Spleen (tissue), 7 donors: ENCODE results near the gene TBCD.
A peak's percentile ranks its signal among the peaks of the same experiment; 100 is the strongest.

Experiments used
- POLR2AphosphoS5 ChIP-seq, 3 donors: sonication (generic); formaldehyde crosslinking; IDR thresholded peaks; one replicate each; pipeline ENCODE4 v1.5.1; 2017; ENCODE audit warnings: antibody characterized with exemption in 3 of 3
- TF ChIP-seq, protein P1 (sequence below), 11 experiments: fragments of 200-600 bp in 7 of 11; fragments of 450-650 bp in 4 of 11; sonication (generic) in 4 of 11; IDR thresholded peaks in 8 of 11; conservative IDR thresholded peaks in 3 of 11; 1 replicate in 7 of 11; 2 replicates in 4 of 11; pipeline versions ENCODE4 v1.4.0 to v1.8.0; 2016 to 2021; ENCODE audit warnings: antibody characterized with exemption in 11 of 11, inconsistent platforms in 4 of 11, mild to moderate bottlenecking in 1 of 11
- donor health status: DM: no; HTN: no; CAD: no; lungs with moderate emphysema.
- donor health status: DM: no; HTN: no; CAD: no.
- donor health status: DM: no; HTN: no; CAD: no.

DNA sequence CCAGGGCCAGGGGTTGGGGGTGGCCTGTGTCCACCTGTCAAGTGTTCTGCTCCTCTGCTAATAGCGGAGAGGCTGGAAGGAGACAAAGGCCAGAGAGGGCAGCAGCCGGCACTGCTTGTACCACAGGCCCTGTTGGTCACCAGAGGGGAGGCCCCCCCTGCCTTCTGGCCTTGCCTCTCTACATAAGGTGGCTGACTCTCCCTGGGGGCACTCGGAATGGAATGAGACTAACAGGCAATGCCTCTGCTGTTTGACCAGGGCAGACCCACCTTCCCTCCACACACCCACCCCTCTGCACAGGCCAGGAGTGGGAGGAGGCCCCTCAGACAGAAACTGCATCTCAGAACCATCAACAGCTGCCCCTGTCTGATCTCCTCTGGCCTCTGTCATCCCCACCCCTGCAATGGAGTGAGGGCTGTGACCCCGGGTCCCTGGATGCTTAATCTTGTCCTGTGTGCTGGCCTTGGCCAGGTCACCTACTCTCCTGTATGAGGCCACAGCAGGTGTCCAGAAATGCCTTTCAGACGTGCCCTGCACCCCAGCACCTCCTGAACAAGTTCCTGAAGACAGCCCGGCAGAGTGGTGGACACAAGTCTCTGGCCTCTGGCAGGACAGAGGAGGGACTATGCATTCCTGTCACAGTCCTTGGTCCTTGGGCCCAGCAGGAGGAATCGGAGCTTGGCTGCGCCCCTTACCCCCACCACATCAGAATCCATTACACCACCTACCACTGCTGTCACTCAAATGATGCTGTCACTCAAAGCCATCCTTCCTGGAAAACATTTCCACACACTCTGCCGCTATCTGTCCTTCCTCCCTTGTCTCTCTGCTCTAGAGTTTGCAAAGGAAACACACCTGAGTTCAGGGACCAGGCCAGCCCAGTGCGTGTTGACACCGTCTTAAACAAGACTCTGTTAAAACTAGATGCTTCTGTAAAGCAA is 195.5 kb downstream of the TBCD start:
- TF ChIP-seq, protein P1, sequence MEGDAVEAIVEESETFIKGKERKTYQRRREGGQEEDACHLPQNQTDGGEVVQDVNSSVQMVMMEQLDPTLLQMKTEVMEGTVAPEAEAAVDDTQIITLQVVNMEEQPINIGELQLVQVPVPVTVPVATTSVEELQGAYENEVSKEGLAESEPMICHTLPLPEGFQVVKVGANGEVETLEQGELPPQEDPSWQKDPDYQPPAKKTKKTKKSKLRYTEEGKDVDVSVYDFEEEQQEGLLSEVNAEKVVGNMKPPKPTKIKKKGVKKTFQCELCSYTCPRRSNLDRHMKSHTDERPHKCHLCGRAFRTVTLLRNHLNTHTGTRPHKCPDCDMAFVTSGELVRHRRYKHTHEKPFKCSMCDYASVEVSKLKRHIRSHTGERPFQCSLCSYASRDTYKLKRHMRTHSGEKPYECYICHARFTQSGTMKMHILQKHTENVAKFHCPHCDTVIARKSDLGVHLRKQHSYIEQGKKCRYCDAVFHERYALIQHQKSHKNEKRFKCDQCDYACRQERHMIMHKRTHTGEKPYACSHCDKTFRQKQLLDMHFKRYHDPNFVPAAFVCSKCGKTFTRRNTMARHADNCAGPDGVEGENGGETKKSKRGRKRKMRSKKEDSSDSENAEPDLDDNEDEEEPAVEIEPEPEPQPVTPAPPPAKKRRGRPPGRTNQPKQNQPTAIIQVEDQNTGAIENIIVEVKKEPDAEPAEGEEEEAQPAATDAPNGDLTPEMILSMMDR (IDR thresholded peaks at IDR 0.05 in 8 of 11, conservative IDR thresholded peaks at IDR 0.05 in 3 of 11) = no peak
- peak in 1 of 3 donors; percentile 8 for TF ChIP-seq POLR2AphosphoS5 (IDR thresholded peaks at IDR 0.05)
